GM12865 (cell line): ENCODE results near the gene INKA1.

Experiments used
- DNase-seq: peaks from one replicate; pipeline ENCODE4 v3.0.0; 2010; ENCODE audit warnings: low read depth
- H3K4me3 ChIP-seq: 2 replicates; pipeline ENCODE4 v1.5.1; 2011; ENCODE audit warnings: mild to moderate bottlenecking, low read depth, low read length, control low read depth
- CTCF ChIP-seq: IDR thresholded peaks from 2 replicates; pipeline ENCODE4 v1.5.1; 2011; ENCODE audit warnings: low read length, control low read depth, low read depth, inconsistent platforms; ENCODE audit not compliant: insufficient read depth; ENCODE audit errors: missing control alignments

INKA1 gene

GRCh38 chr3:49804141-49805041 is 1.3 kb downstream of the INKA1 start:
- peak overlapping the region; percentile 89 for H3K4me3 ChIP-seq
- TF ChIP-seq CTCF = no peak

GRCh38 chr3:49805367-49805782 is 2.3 kb downstream of the INKA1 start:
- DNase-seq = peak; percentile 58
- TF ChIP-seq CTCF = no peak
- H3K4me3 ChIP-seq = peak overlapping the region; percentile 21; the same call in 1 of the 2 replicates

More at GRCh38 chr3:49804141-49805041, 1.3 kb downstream of the INKA1 start:
- no peak for DNase-seq

GRCh38 chr3:49805897-49806701 is 3.0 kb downstream of the INKA1 start:
- peak overlapping the region; percentile 21 for H3K4me3 ChIP-seq
- peak; percentile 61 for DNase-seq
- TF ChIP-seq CTCF = no peak

- no peak for TF ChIP-seq CTCF
- DNase-seq = no peak
- peak overlapping the region; percentile 10; the same call in 1 of the 2 replicates for H3K4me3 ChIP-seq
Measured at GRCh38 chr3:49806850-49807249, 3.8 kb downstream of the INKA1 start.

- no peak for TF ChIP-seq CTCF
- DNase-seq = peak; percentile 64
Measured at GRCh38 chr3:49807431-49808114, 4.5 kb downstream of the INKA1 start.

GRCh38 chr3:49812916-49813496 is 9.9 kb downstream of the INKA1 start:
- TF ChIP-seq CTCF = no peak
- H3K4me3 ChIP-seq = peak overlapping the region; percentile 84
- DNase-seq = no peak

More at GRCh38 chr3:49807431-49808114, 4.5 kb downstream of the INKA1 start:
- H3K4me3 ChIP-seq = no peak overlapping the region
